NB4 (cell line): ENCODE measurements around the gene MAFG.
A peak's percentile ranks its signal among the peaks of the same experiment; 100 is the strongest.

Source experiments
- DNase-seq: peaks from one replicate; pipeline ENCODE4 v3.0.0; 2010; ENCODE audit warnings: low read depth
- H3K4me3 ChIP-seq: one replicate; pipeline ENCODE4 v1.5.1; 2011; ENCODE audit warnings: mild to moderate bottlenecking, low read depth, low read length, moderate library complexity
- MYC ChIP-seq: IDR thresholded peaks from 2 replicates; pipeline ENCODE4 v1.6.1; 2011; ENCODE audit warnings: low read depth, low read length
- POLR2A ChIP-seq: IDR thresholded peaks from 2 replicates; pipeline ENCODE4 v1.6.1; 2011; ENCODE audit warnings: mild to moderate bottlenecking; ENCODE audit not compliant: insufficient read length; ENCODE audit errors: extremely low read depth
- TF ChIP-seq, protein P1 (sequence below): IDR thresholded peaks from 2 replicates; pipeline ENCODE4 v1.6.1; 2011; ENCODE audit warnings: low read depth, low read length
- TF ChIP-seq, protein P2 (sequence below): IDR thresholded peaks from one replicate; pipeline ENCODE4 v1.5.1; 2012; ENCODE audit warnings: low read depth, low read length

The MAFG gene

DNA sequence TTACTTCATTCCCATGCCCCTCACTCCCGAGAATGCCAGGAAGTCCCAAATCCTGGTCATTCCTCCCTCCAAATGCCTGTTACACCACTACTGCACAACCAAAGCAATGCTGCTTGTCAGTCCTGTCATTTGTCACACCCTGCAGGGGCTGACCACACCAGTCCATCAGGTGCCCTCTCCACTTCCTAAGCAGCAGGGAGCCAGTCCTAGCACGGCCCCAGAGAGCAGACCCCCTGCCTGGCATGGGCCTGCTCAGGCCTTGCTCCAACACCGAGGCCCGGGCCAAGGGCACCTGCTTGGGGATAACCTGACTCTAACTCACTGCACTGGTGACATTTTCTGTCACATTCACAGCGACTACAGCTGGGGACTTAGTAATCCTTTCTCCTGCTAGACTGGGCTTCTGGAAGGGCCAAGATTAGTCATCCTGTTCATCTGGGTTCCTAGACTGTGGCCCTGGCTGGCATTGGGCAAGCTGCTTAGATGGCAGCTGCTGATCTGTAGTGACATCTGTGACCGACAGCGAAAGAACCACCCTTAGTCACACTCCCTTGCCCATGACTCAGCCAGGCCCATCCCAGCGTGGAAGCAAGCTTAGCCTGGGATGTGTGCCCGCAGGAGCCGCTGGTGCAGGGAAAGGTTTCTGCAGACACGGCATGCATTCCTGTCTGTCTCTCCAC lies 41.5 kb downstream of the MAFG start:
- peak; percentile 26 for DNase-seq
- TF ChIP-seq, protein P1, sequence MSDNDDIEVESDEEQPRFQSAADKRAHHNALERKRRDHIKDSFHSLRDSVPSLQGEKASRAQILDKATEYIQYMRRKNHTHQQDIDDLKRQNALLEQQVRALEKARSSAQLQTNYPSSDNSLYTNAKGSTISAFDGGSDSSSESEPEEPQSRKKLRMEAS: no peak
- TF ChIP-seq MYC (no peak), POLR2A (no peak)
- TF ChIP-seq, protein P2, sequence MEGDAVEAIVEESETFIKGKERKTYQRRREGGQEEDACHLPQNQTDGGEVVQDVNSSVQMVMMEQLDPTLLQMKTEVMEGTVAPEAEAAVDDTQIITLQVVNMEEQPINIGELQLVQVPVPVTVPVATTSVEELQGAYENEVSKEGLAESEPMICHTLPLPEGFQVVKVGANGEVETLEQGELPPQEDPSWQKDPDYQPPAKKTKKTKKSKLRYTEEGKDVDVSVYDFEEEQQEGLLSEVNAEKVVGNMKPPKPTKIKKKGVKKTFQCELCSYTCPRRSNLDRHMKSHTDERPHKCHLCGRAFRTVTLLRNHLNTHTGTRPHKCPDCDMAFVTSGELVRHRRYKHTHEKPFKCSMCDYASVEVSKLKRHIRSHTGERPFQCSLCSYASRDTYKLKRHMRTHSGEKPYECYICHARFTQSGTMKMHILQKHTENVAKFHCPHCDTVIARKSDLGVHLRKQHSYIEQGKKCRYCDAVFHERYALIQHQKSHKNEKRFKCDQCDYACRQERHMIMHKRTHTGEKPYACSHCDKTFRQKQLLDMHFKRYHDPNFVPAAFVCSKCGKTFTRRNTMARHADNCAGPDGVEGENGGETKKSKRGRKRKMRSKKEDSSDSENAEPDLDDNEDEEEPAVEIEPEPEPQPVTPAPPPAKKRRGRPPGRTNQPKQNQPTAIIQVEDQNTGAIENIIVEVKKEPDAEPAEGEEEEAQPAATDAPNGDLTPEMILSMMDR: no peak
- no peak overlapping the region for H3K4me3 ChIP-seq

DNA sequence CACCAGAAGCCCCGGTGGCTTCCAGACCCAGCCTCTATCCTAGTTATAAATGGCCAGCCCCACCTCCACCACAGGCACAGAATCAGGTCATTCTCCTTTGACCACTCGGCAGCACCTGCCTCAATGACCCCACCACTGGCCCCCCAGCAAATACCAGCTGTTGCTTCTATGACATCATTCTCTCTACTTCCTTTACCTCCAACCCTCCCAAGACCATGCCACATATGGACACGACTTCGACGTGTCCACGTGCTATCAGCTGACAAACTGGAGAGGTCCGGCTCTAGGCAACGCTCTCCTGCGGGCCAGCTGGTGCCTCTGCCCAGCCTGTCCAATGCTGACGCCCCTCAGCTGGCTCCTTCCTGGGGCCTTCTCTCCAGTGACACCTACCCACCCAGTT lies 42.1 kb downstream of the MAFG start:
- H3K4me3 ChIP-seq: no peak overlapping the region
- TF ChIP-seq, protein P1: no peak
- TF ChIP-seq MYC (no peak), POLR2A (no peak)
- TF ChIP-seq, protein P2: no peak
- no peak for DNase-seq

DNA sequence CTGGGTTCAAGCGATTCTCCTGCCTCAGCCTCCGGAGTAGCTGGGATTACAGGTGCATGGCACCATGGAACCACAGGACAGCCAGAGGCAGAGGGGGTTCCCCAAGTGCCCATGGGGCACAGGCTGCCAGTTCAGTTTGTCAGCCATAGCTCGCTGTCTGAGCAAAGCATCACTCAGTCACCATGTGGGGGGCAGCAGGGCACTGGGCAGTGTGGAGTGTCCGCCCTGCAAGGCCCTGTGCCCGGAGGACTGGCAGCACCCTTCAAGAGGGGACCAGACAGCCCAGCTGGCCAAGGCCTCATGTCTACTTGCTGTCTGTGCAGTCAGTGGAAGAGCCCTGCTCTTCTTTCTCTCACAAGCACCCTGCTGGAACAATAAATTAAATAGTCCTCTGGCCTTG lies 42.6 kb downstream of the MAFG start:
- TF ChIP-seq, protein P2: no peak
- TF ChIP-seq MYC (no peak), POLR2A (no peak)
- TF ChIP-seq, protein P1: no peak
- no peak overlapping the region for H3K4me3 ChIP-seq
- no peak for DNase-seq

DNA sequence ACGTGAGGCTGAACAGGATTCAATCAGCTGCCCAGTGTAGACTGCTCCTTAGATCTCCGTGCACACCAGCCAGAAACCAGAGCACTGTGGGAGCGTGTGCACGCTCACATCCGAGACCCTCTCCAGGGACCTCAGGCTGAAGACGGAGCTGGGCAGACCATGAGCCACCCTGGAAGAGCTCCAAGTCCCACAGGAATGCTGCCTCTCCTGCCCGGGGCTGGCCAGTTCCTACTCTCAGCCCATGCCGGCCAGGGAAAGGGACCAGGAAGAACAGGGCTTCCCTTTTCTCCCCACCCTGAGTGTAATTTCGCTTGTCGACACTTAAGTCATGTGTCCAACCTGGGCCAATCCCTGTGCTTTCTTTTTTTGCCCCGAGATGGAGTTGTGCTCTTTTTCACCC lies 43.0 kb downstream of the MAFG start:
- TF ChIP-seq, protein P1: no peak
- TF ChIP-seq POLR2A (no peak), MYC (no peak)
- TF ChIP-seq, protein P2: no peak
- no peak overlapping the region for H3K4me3 ChIP-seq
- no peak for DNase-seq

DNA sequence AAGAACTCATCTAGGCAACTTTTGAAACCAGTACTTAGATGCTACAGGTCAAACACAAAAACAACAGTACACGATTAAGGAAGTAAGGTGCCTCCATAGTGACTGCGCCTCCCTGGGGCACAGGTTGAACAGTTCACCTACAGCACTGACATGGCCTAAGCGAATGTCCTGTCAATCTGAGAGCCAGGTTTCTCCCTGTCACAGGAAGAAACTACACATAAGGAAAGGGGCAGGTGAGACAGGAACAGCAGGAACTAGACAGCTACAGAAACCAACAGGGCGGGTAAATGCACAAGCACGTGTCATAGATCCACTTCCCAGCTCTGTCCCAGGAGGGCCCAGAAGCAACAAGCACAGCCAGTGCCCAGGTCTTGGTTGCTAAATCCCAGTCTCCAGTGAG lies 48.4 kb downstream of the MAFG start:
- H3K4me3 ChIP-seq: no peak overlapping the region
- no peak for DNase-seq
- TF ChIP-seq POLR2A (no peak), MYC (no peak)
- TF ChIP-seq, protein P2: no peak

DNA sequence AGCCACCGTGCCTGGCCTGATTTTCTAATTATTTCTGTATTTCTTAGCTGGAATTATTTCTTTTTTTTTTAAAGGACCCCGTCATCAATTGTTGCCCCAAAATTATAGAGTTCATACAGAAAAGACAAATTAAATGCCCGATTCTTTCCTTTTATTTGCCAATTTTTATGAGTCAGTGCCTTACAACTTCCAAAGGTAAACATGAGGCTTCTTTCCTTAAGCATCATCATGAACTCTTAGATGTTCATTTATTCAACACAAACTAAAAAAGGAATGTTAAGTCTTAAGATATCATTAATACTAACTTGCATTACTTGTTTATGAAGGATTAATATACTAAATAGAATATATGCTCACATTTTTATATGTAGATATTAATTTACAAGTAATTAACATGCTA lies 49.2 kb downstream of the MAFG start:
- no peak overlapping the region for H3K4me3 ChIP-seq
- TF ChIP-seq POLR2A (no peak), MYC (no peak)
- TF ChIP-seq, protein P1: no peak
- TF ChIP-seq, protein P2: no peak
- no peak for DNase-seq
